Esophagus muscularis mucosa (tissue), 4 donors: ENCODE data around the gene EPHA6. TPM values are rescaled to one million over a fixed set of nuclear protein-coding genes. Genes with fewer than 3 reads are reported as not detected.
"Not testable (repeated sequence)": the region's sequence is repeated elsewhere in the genome, so short reads cannot be mapped to it uniquely, and the experiment has no call there.

ENCODE experiments used
- DNase-seq: peaks from one replicate; pipeline ENCODE4 v3.0.0-alpha.2; 2017; ENCODE audit errors: extremely low spot score
- H3K27ac ChIP-seq, 4 donors: fragments of 200-600 bp; sonication (generic); replicated peaks in 1 of 4; 1 replicate in 3 of 4; 2 replicates in 1 of 4; pipeline ENCODE4 v1.5.1; 2016 to 2019; ENCODE audit warnings: mild to moderate bottlenecking in 1 of 4
- H3K27me3 ChIP-seq, 4 donors: fragments of 200-600 bp; sonication (generic); one replicate each; pipeline versions ENCODE4 v1.5.1 to v1.6.0; 2016 to 2019
- H3K36me3 ChIP-seq, 4 donors: fragments of 200-600 bp; sonication (generic); one replicate each; pipeline ENCODE4 v1.5.1; 2016 to 2019
- H3K4me1 ChIP-seq, 4 donors: fragments of 200-600 bp; sonication (generic); one replicate each; pipeline ENCODE4 v1.5.1; 2016 to 2019
- H3K4me3 ChIP-seq, 4 donors: fragments of 200-600 bp; sonication (generic); 1 replicate in 2 of 4; 2 replicates in 2 of 4; pipeline ENCODE4 v1.5.1; 2016 to 2019; ENCODE audit warnings: mild to moderate bottlenecking in 4 of 4, moderate library complexity in 1 of 4
- H3K9me3 ChIP-seq, 4 donors: fragments of 200-600 bp; sonication (generic); 1 replicate in 3 of 4; 2 replicates in 1 of 4; pipeline ENCODE4 v1.5.1; 2016 to 2019
- CTCF ChIP-seq, 3 experiments: fragments of 200-600 bp in 2 of 3; fragments of 450-650 bp in 1 of 3; sonication (generic) in 2 of 3; IDR thresholded peaks; one replicate each; pipeline ENCODE4 v1.5.1; 2017 to 2019; ENCODE audit warnings: antibody characterized with exemption in 3 of 3, mild to moderate bottlenecking in 2 of 3, moderate library complexity in 1 of 3
- EP300 ChIP-seq: sonication (generic); formaldehyde crosslinking; IDR thresholded peaks from one replicate; pipeline ENCODE4 v1.6.1; 2017; ENCODE audit warnings: antibody characterized with exemption
- POLR2A ChIP-seq: fragments of 450-650 bp; IDR thresholded peaks from one replicate; pipeline ENCODE4 v1.6.1; 2017; ENCODE audit warnings: antibody characterized with exemption, moderate library complexity, mild to moderate bottlenecking, low read depth
- POLR2AphosphoS5 ChIP-seq, 2 donors: sonication (generic); formaldehyde crosslinking; IDR thresholded peaks; one replicate each; pipeline ENCODE4 v1.6.1; 2017; ENCODE audit warnings: antibody characterized with exemption in 2 of 2
- WGBS: methylation state at CpG from one replicate; pipeline ENCODE4 v1.1.5; 2018; 5-methylcytosine and 5-hydroxymethylcytosine counted together
- intact Hi-C: fragments of 100-400 bp; cut with DNase I; formaldehyde crosslinking; loops from one replicate; pipeline ENCODE4 v1.15.1; 2023
- total RNA-seq, 4 donors: library from RNA; depleted of rRNA; stranded (reverse); fragments of >200 nt; gene quantifications; one replicate each; pipeline versions ENCODE4 v1.1.0 to v1.2.1, GENCODE V29; 2016

Gene EPHA6
- total RNA-seq, 4 donors from 2014 or later, result 1.8 to 8.3 (median 4.2) TPM

GRCh38 chr3:97010881-97011657 is 196.7 kb downstream of the EPHA6 start:
- no peaks in the 10 kb centered on the region for H3K4me1 ChIP-seq
- intact Hi-C loops, result no loop called here

GRCh38 chr3:97021778-97022177 is 207.4 kb downstream of the EPHA6 start:
- Histone ChIP-seq H3K4me1 (no peaks in the 10 kb centered on the region), H3K4me3 (no peak overlapping the region), H3K36me3 (no peaks in the 10 kb centered on the region), H3K9me3 (no peaks in the 10 kb centered on the region), H3K27me3 (no peaks in the 10 kb centered on the region), H3K27ac (no peak overlapping the region)
- intact Hi-C loops, result no loop called here
- no peak for TF ChIP-seq POLR2AphosphoS5 (IDR thresholded peaks at IDR 0.05)
- no peak for TF ChIP-seq CTCF (IDR thresholded peaks at IDR 0.05)
- WGBS, result 88% methylated on average over 1 of the region's 1 CpG
- no peak for DNase-seq

More at GRCh38 chr3:97010881-97011657, 196.7 kb downstream of the EPHA6 start:
- Histone ChIP-seq H3K27me3 (no peaks in the 10 kb centered on the region), H3K27ac (no peak overlapping the region), H3K36me3 (no peaks in the 10 kb centered on the region), H3K9me3 (peaks cover 0 to 11% (median 3%) of the 10 kb centered on the region in 4 donors), H3K4me3 (no peak overlapping the region)
- TF ChIP-seq EP300 (no peak), POLR2AphosphoS5 (IDR thresholded peaks at IDR 0.05) (no peak), POLR2A (no peak), CTCF (IDR thresholded peaks at IDR 0.05) (no peak)
- DNase-seq, result no peak
- 63% methylated on average over 2 of the region's 2 CpGs for WGBS

- DNase-seq, H3K9me3 ChIP-seq, H3K4me1 ChIP-seq, H3K27ac ChIP-seq, H3K27me3 ChIP-seq, intact Hi-C loops, H3K36me3 ChIP-seq, H3K4me3 ChIP-seq: not testable (repeated sequence)
- 92% methylated on average over 8 of the region's 8 CpGs for WGBS
These were observed 211.2 kb downstream of the EPHA6 start for GRCh38 chr3:97025612-97026011.

- DNase-seq, result no peak
- H3K36me3 ChIP-seq, result no peaks in the 10 kb centered on the region
- intact Hi-C loops, result no loop called here
These were observed 215.6 kb downstream of the EPHA6 start for GRCh38 chr3:97029972-97030371.

More at GRCh38 chr3:97029972-97030371, 215.6 kb downstream of the EPHA6 start:
- no peaks in the 10 kb centered on the region for H3K9me3 ChIP-seq
- H3K4me3 ChIP-seq, result no peak overlapping the region
- TF ChIP-seq EP300, result no peak
- TF ChIP-seq CTCF (IDR thresholded peaks at IDR 0.05), result no peak
- TF ChIP-seq POLR2A, result no peak
- no peak for TF ChIP-seq POLR2AphosphoS5 (IDR thresholded peaks at IDR 0.05)
- H3K27me3 ChIP-seq, result no peaks in the 10 kb centered on the region
- H3K4me1 ChIP-seq, result no peaks in the 10 kb centered on the region
- no peak overlapping the region for H3K27ac ChIP-seq
- WGBS, result 100% methylated on average over 1 of the region's 1 CpG
